ENCODE measurements around the gene SCLY.

Gene SCLY

GRCh38 chr2:238138331-238139195 is 77.8 kb downstream of the SCLY start, which contains the start of gene KLHL30:
Gene KLHL30, plus strand, starts transcription at chr2:238138668. Its CDS starts 2,087 bp downstream, at chr2:238140755.
- H3K4me3 ChIP-seq (ENCODE audit: low read depth, low read length): no peak within 1 kb of the TSS
- no peak for DNase-seq (ENCODE audit: low read depth)
- TF ChIP-seq CTCF (IDR thresholded peaks at IDR 0.05; ENCODE audit: low read depth, low read length, missing control alignments): no peak

- peak; percentile 39 for TF ChIP-seq CTCF (IDR thresholded peaks at IDR 0.05; ENCODE audit: low read depth, low read length, missing control alignments)
- H3K4me3 ChIP-seq (ENCODE audit: low read depth, low read length): no peak overlapping the region
- no peak for DNase-seq (ENCODE audit: low read depth)
Measured at GRCh38 chr2:238139196-238140039, 78.6 kb downstream of the SCLY start.

- H3K4me3 ChIP-seq (ENCODE audit: low read depth, low read length): no peak overlapping the region
- no peak for DNase-seq (ENCODE audit: low read depth)
- no peak for TF ChIP-seq CTCF (IDR thresholded peaks at IDR 0.05; ENCODE audit: low read depth, low read length, missing control alignments)
Measured at GRCh38 chr2:238140040-238140439, 79.2 kb downstream of the SCLY start.

GRCh38 chr2:238140721-238141540 is 80.1 kb downstream of the SCLY start:
- no peak overlapping the region for H3K4me3 ChIP-seq (ENCODE audit: low read depth, low read length)
- TF ChIP-seq CTCF (IDR thresholded peaks at IDR 0.05; ENCODE audit: low read depth, low read length, missing control alignments): no peak
- DNase-seq (ENCODE audit: low read depth): no peak

GRCh38 chr2:238141541-238142318 is 80.9 kb downstream of the SCLY start:
- H3K4me3 ChIP-seq (ENCODE audit: low read depth, low read length): no peak overlapping the region
- no peak for DNase-seq (ENCODE audit: low read depth)
- no peak for TF ChIP-seq CTCF (IDR thresholded peaks at IDR 0.05; ENCODE audit: low read depth, low read length, missing control alignments)

All from GM12864 (cell line).